ENCODE results near the gene OR2T5.
"Not testable (repeated sequence)": the region's sequence is repeated elsewhere in the genome, so short reads cannot be mapped to it uniquely, and the experiment has no call there.

Gene OR2T5

GRCh38 chr1:248488289-248488688, at the start of gene OR2T5:
Gene OR2T5, plus strand, starts transcription at chr1:248488589. Its CDS starts 0 bp downstream, at chr1:248488589.
- H3K4me3 ChIP-seq (ENCODE audit: low read length); H3K4me2 ChIP-seq (ENCODE audit: low read depth, low read length); H4K20me1 ChIP-seq (ENCODE audit: insufficient read depth, low read length); H3K27me3 ChIP-seq (replicated peaks; ENCODE audit: insufficient read depth, low read length); H3F3A ChIP-seq (ENCODE audit: insufficient read depth, low read length); DNase-seq; H3K4me1 ChIP-seq (ENCODE audit: low read length); H3K9me2 ChIP-seq (replicated peaks; ENCODE audit: insufficient read depth, low read length); H3K79me2 ChIP-seq (ENCODE audit: low read length); H2AFZ ChIP-seq (ENCODE audit: low read length); H3K9ac ChIP-seq (ENCODE audit: low read length); H3K9me3 ChIP-seq (replicated peaks; ENCODE audit: insufficient read depth, low read length); H3K36me3 ChIP-seq (replicated peaks; ENCODE audit: insufficient read depth, low read length); H3K27ac ChIP-seq (ENCODE audit: low read length): not testable (repeated sequence)

DNA sequence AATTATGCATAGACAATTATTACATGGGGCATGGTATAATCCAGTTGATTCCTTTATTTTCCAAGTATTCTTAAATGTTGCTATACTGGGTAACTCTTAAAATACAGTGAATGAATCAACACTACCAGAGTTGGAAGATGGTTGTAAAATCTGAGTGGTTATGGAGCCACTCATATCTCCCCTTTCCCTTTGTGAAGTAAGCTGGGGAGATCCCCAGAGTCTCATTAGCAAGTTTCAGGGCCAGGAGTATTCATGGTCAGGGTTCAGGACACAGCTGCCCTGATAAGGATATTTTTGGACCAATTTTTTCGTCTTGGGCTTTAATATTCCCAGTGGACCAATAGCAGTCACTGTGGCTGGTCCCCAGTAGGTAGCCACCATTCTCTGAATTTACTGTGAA, 49.7 kb upstream of the OR2T5 start:
- not testable (repeated sequence) for H3K4me3 ChIP-seq (ENCODE audit: low read length); H3K27me3 ChIP-seq (replicated peaks; ENCODE audit: insufficient read depth, low read length); H3K9me2 ChIP-seq (replicated peaks; ENCODE audit: insufficient read depth, low read length); H3K27ac ChIP-seq (ENCODE audit: low read length); H3K9me3 ChIP-seq (replicated peaks; ENCODE audit: insufficient read depth, low read length); H3K4me1 ChIP-seq (ENCODE audit: low read length); H2AFZ ChIP-seq (ENCODE audit: low read length); H3K9ac ChIP-seq (ENCODE audit: low read length); H3K79me2 ChIP-seq (ENCODE audit: low read length); DNase-seq; H3K36me3 ChIP-seq (replicated peaks; ENCODE audit: insufficient read depth, low read length); H3F3A ChIP-seq (ENCODE audit: insufficient read depth, low read length); H3K4me2 ChIP-seq (ENCODE audit: low read depth, low read length); H4K20me1 ChIP-seq (ENCODE audit: insufficient read depth, low read length)

DNA sequence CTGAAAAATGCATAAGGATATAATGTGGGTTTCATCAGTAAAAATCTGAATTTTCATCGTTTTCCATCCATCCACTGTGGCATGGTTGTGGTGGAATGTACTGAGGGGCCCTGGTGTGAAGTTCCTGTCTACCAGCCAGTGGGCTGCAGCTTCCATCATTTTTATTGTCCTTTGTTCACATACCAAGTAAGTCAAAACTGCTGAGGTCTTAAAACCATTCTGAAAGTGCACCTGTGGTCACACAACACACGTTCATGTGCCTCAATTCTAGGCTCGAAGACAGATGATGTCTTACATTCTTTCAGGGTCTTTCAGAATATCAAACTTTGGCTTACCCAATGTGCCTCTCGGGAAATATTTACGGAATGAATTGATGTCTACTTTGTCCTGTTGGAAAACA, 49.1 kb upstream of the OR2T5 start:
- not testable (repeated sequence) for H3K9ac ChIP-seq (ENCODE audit: low read length); H3K4me1 ChIP-seq (ENCODE audit: low read length); H3K36me3 ChIP-seq (replicated peaks; ENCODE audit: insufficient read depth, low read length); H4K20me1 ChIP-seq (ENCODE audit: insufficient read depth, low read length); H3K9me3 ChIP-seq (replicated peaks; ENCODE audit: insufficient read depth, low read length); H3K27ac ChIP-seq (ENCODE audit: low read length); H3F3A ChIP-seq (ENCODE audit: insufficient read depth, low read length); H3K4me2 ChIP-seq (ENCODE audit: low read depth, low read length); H3K4me3 ChIP-seq (ENCODE audit: low read length); H3K79me2 ChIP-seq (ENCODE audit: low read length); H3K9me2 ChIP-seq (replicated peaks; ENCODE audit: insufficient read depth, low read length); H3K27me3 ChIP-seq (replicated peaks; ENCODE audit: insufficient read depth, low read length); H2AFZ ChIP-seq (ENCODE audit: low read length)
- DNase-seq = peak; percentile 41

DNA sequence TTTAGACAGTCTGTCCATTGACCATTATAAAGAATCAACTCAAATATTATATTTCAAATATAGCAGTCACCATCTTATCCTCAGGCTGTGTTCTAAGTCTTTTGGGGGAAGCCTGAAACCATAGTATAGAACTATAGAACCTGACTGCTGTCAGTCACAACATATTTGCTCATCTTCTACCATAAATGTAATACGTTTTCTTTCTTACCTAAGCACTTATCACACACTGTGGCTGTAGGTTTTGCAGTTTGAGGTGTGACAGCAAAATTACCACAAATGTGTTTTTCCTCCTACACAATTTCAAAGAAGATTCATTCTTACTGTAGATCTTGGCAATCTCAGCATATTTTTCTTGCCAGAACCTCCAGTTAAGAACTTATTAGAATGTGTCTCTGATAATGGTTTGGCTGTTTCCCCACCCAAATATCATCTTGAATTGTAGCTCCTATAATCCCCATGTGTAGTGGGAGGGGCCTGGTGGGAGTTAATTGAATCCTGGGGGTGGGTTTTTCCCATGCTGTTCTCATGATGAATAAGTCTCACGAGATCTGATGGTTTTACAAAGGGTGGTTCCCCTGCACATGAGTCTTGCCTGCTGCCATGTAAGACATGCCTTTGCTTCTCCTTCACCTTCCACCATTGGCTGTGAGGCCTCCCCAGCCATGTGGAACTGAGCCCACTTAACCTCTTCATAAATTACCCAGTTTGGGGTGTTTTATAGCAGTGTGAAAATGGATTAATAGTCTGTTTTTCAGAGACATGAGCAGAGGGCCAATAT, 45.7 kb upstream of the OR2T5 start:
- not testable (repeated sequence) for H3K36me3 ChIP-seq (replicated peaks; ENCODE audit: insufficient read depth, low read length); H3K79me2 ChIP-seq (ENCODE audit: low read length); H4K20me1 ChIP-seq (ENCODE audit: insufficient read depth, low read length); H3K9me3 ChIP-seq (replicated peaks; ENCODE audit: insufficient read depth, low read length); H3K27ac ChIP-seq (ENCODE audit: low read length); H3K9me2 ChIP-seq (replicated peaks; ENCODE audit: insufficient read depth, low read length); H3K4me3 ChIP-seq (ENCODE audit: low read length); H3F3A ChIP-seq (ENCODE audit: insufficient read depth, low read length); H2AFZ ChIP-seq (ENCODE audit: low read length); H3K4me2 ChIP-seq (ENCODE audit: low read depth, low read length); DNase-seq; H3K9ac ChIP-seq (ENCODE audit: low read length); H3K27me3 ChIP-seq (replicated peaks; ENCODE audit: insufficient read depth, low read length); H3K4me1 ChIP-seq (ENCODE audit: low read length)

DNA sequence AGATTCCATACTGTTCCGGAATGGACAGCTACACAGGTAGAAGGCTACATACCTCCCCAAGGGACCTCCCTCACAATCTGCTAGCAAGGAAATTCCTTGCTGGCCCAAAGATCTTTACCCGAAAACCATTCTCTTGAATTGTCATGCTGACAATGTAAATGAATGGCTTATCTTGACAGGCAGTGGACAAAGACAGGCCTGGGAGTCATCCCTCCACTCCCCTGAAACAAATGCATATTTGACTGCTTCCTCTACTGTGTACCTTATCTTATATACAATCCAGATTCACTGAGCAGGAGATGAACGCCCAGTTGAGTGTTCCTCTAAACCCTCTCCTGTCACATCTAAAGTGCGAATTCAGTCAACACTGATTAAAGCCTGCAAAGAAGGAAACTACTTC, 43.8 kb upstream of the OR2T5 start:
- H3K27ac ChIP-seq (ENCODE audit: low read length); H3K9me2 ChIP-seq (replicated peaks; ENCODE audit: insufficient read depth, low read length); H3K9me3 ChIP-seq (replicated peaks; ENCODE audit: insufficient read depth, low read length); H3K79me2 ChIP-seq (ENCODE audit: low read length); H3F3A ChIP-seq (ENCODE audit: insufficient read depth, low read length); H3K9ac ChIP-seq (ENCODE audit: low read length); H4K20me1 ChIP-seq (ENCODE audit: insufficient read depth, low read length); H2AFZ ChIP-seq (ENCODE audit: low read length); H3K36me3 ChIP-seq (replicated peaks; ENCODE audit: insufficient read depth, low read length); H3K4me1 ChIP-seq (ENCODE audit: low read length); DNase-seq; H3K27me3 ChIP-seq (replicated peaks; ENCODE audit: insufficient read depth, low read length); H3K4me2 ChIP-seq (ENCODE audit: low read depth, low read length); H3K4me3 ChIP-seq (ENCODE audit: low read length): not testable (repeated sequence)

GRCh38 chr1:248445399-248445798, 43.0 kb upstream of the OR2T5 start, which contains the start of gene OR2T2:
Gene OR2T2, plus strand, starts transcription at chr1:248445637. Its CDS starts 7,161 bp downstream, at chr1:248452798.
- not testable (repeated sequence) for H3K9ac ChIP-seq (ENCODE audit: low read length); H4K20me1 ChIP-seq (ENCODE audit: insufficient read depth, low read length); H3K9me3 ChIP-seq (replicated peaks; ENCODE audit: insufficient read depth, low read length); H3K27me3 ChIP-seq (replicated peaks; ENCODE audit: insufficient read depth, low read length); H3F3A ChIP-seq (ENCODE audit: insufficient read depth, low read length); H3K79me2 ChIP-seq (ENCODE audit: low read length); H3K36me3 ChIP-seq (replicated peaks; ENCODE audit: insufficient read depth, low read length); H3K4me2 ChIP-seq (ENCODE audit: low read depth, low read length); H3K4me1 ChIP-seq (ENCODE audit: low read length); H3K27ac ChIP-seq (ENCODE audit: low read length); H3K4me3 ChIP-seq (ENCODE audit: low read length); H2AFZ ChIP-seq (ENCODE audit: low read length); H3K9me2 ChIP-seq (replicated peaks; ENCODE audit: insufficient read depth, low read length); DNase-seq

DNA sequence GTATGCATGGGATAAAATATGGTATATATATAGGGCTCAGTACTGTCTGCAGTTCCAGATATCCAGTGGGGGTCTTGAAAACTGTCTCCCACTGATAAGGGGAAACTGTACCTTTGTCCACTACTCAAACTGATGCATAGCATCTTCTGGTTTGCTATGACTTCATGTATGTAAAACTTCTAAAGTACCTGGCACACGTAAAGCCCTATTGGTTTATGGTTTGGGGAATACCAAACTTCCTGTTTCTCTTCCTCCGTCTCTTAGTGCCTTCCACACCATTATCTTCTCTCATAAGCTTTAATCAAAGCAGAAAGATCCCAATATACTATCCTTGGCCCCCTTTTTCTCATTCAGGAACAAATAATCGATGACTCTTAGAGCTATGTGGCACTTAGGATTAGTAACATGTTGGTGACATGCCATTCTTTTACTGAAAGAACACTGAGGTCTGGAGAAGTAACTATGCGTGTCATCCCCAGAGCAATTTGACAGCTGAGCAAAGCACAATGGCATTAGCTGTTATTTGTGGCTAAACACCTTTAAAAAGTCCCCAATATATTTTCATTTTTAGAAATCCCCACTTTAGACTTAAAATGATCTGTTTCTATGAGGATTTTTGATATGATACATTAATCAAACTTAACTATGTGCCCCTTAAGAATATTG, 39.8 kb upstream of the OR2T5 start:
- H4K20me1 ChIP-seq (ENCODE audit: insufficient read depth, low read length); H3K4me3 ChIP-seq (ENCODE audit: low read length); DNase-seq; H3K36me3 ChIP-seq (replicated peaks; ENCODE audit: insufficient read depth, low read length); H3K9ac ChIP-seq (ENCODE audit: low read length); H3K27me3 ChIP-seq (replicated peaks; ENCODE audit: insufficient read depth, low read length); H3K4me2 ChIP-seq (ENCODE audit: low read depth, low read length); H3K9me2 ChIP-seq (replicated peaks; ENCODE audit: insufficient read depth, low read length); H2AFZ ChIP-seq (ENCODE audit: low read length); H3K9me3 ChIP-seq (replicated peaks; ENCODE audit: insufficient read depth, low read length); H3K79me2 ChIP-seq (ENCODE audit: low read length); H3K4me1 ChIP-seq (ENCODE audit: low read length); H3K27ac ChIP-seq (ENCODE audit: low read length); H3F3A ChIP-seq (ENCODE audit: insufficient read depth, low read length): not testable (repeated sequence)

DNA sequence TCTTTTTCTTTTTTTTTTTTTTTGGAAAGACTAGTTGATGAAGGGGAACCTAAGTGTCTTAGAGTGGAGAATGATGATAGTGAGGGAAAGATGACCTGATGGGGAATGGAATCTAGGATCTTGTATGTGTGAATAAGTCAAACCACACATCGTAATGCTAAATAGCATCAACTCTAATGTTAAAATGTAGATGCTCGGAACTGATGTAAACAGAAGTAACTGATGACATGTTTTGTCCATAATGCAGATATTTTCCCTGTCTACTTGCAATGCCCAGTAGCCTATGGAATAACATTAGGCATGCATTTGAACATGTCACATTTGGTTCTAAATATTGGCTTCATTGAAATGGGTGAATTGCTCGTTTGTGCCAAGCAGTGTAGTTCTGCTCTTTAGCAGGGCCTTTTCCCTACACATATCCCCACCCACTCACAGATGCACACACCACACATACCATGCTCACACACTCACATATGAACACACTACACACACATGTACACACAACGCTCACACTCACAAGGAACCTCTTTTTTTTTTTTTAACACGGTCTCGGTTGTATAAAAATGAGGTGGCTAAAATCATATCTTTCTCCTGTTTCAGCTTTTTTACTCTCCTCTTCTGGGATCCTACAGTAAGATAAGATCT, 38.4 kb upstream of the OR2T5 start:
- not testable (repeated sequence) for H4K20me1 ChIP-seq (ENCODE audit: insufficient read depth, low read length); H3K27ac ChIP-seq (ENCODE audit: low read length); H3K27me3 ChIP-seq (replicated peaks; ENCODE audit: insufficient read depth, low read length); H3K4me2 ChIP-seq (ENCODE audit: low read depth, low read length); H3K4me3 ChIP-seq (ENCODE audit: low read length); H3F3A ChIP-seq (ENCODE audit: insufficient read depth, low read length); H3K36me3 ChIP-seq (replicated peaks; ENCODE audit: insufficient read depth, low read length); DNase-seq; H3K79me2 ChIP-seq (ENCODE audit: low read length); H3K4me1 ChIP-seq (ENCODE audit: low read length); H3K9me2 ChIP-seq (replicated peaks; ENCODE audit: insufficient read depth, low read length); H3K9ac ChIP-seq (ENCODE audit: low read length); H3K9me3 ChIP-seq (replicated peaks; ENCODE audit: insufficient read depth, low read length); H2AFZ ChIP-seq (ENCODE audit: low read length)
